AG09319 (cell line): Measurements from ENCODE around the gene TRIM38.
A peak's percentile ranks its signal among the peaks of the same experiment; 100 is the strongest.

Experiments
- DNase-seq: peaks from one replicate; pipeline ENCODE4 v3.0.0-alpha.2; 2010; ENCODE audit warnings: low read depth; ENCODE audit errors: extremely low read depth
- CTCF ChIP-seq: IDR thresholded peaks from 2 replicates; pipeline ENCODE4 v1.5.1; 2011; ENCODE audit warnings: low read depth, mild to moderate bottlenecking, inconsistent platforms, low read length, moderate library complexity

TRIM38 gene

DNA sequence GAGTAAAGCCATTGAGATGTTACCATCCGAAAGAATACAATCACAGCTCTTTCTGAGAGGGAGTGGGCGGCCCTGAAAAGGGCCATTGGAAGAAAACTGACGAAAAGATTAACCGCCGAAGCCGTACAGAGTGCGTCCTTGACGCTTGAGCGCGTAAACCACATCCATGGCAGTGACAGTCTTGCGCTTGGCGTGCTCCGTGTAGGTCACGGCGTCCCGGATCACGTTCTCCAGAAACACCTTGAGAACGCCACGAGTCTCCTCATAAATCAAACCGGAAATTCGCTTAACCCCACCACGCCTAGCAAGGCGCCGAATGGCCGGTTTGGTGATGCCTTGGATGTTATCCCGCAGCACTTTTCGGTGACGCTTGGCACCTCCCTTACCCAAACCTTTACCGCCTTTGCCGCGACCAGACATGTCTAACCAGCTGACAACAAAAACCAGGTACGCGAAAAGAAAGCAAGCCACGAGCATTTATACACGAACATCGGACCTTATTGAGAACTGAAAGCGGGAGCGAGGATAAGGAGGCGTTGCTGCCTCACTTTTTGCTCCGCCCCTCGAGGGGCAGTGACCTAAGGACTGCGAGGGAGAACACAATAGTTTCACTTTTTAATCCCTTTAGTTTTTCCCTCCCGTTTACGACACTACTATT lies 64.4 kb downstream of the TRIM38 start:
- no peak for TF ChIP-seq CTCF
- peak; percentile 89 for DNase-seq

DNA sequence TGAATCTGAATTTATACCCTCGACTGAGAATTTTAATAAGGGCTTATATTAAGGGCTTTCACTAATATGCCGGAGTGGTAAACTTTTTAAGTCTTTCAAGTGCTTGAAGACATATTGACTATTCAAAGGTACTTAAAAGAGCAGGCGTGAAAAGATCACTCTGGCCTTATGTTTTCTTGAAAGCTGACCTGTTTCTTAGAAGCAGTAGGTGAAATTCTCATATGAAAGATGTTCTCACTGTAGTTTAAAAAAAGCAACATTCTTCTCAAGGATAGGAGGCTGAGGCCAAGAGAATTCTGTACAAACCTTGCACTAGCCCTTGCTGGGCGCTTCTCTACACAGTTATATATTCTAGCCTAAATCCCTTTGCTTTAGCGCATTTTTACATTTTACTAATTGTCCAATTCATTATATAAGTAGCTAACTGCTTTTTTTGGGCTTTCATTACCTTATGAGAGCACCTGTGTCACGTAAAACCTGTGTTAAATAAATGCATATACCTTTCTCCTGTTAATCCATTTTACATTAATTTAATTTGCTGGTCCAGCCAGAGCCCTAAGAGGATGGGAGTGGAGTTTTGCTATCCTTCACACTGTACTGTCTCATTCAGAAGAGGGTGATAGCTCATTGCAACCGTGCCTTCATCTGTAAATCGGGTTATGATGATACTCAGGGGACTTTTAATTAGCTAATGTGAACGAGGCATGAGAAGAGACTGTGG lies 65.0 kb downstream of the TRIM38 start:
- no peak for TF ChIP-seq CTCF
- no peak for DNase-seq

- no peak for DNase-seq
- no peak for TF ChIP-seq CTCF
Measured at GRCh38 chr6:26028212-26028745, 65.7 kb downstream of the TRIM38 start.

- no peak for TF ChIP-seq CTCF
- DNase-seq, result no peak
Measured at GRCh38 chr6:26028746-26029569, 66.4 kb downstream of the TRIM38 start.

- no peak for DNase-seq
- TF ChIP-seq CTCF, result no peak
Measured at GRCh38 chr6:26029570-26029856, 66.9 kb downstream of the TRIM38 start.

- no peak for TF ChIP-seq CTCF
- DNase-seq, result no peak
Measured at GRCh38 chr6:26029857-26030653, 67.5 kb downstream of the TRIM38 start.
